HS-5 (cell line): Measurements from ENCODE around the gene DRC7.

Experiments used
- DNase-seq: peaks from one replicate; pipeline ENCODE4 v3.0.0-alpha.2; 2012; ENCODE audit warnings: low read depth

The DRC7 gene

DNA sequence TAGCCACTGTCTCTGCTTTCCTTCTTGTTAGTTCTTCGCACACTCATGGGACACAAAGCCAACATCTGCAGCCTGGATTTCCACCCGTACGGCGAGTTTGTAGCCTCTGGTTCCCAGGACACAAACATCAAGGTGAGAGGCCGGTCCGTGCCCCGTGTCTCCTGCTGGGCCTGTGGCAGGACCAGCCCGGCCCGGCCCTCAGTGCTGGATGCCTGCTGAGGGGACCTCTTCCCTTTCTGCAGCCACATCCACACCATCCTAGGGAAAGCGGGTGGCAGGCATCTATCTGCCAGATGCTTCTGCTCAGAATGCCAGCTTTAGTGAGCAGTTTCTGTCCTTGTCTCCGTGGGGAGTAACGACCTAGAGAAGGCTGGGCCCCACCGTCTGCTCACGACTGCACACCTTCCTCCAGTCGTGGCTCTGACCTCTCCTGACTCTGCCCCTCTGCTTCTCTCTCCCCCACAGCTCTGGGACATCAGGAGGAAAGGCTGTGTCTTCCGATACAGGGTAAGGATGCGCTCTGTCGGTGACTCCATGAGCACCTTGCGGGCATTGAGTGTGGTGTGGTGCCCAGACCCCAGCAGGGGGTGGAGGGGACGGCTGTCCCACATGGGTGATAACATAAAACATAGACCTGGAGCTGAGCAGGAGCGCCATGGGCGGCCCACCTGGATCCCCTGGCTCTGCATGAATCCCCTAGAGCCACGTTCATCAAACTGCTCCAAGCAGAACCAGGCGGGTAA lies 56.4 kb downstream of the DRC7 start:
- DNase-seq = no peak

DNA sequence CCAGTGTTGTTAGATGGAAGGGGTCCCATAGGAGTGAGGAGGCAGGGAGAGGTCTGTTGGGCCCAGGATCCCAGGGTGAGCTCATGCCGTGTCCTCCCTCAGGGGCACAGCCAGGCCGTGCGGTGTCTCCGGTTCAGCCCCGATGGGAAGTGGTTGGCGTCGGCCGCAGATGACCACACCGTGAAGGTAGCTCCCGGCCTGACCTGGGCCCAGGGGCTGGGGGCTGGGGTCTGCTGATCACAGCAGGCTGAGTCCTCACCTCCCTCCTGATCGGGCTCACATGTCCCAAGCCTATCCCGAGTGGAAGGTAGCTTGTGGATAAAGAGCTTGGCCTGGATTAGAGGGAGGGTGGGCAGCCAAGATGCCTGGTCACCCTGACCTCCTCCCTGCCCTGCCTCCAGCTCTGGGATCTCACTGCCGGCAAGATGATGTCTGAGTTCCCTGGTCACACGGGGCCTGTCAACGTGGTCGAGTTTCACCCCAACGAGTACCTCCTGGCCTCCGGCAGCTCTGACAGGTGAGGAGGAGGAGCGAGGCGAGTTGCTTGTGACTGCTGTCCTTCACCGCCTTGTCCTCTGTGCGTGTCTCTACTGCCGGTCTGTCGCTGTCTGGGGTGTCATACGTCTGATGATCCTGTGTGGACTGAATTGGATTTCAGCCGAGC lies 57.1 kb downstream of the DRC7 start:
- DNase-seq = no peak

DNA sequence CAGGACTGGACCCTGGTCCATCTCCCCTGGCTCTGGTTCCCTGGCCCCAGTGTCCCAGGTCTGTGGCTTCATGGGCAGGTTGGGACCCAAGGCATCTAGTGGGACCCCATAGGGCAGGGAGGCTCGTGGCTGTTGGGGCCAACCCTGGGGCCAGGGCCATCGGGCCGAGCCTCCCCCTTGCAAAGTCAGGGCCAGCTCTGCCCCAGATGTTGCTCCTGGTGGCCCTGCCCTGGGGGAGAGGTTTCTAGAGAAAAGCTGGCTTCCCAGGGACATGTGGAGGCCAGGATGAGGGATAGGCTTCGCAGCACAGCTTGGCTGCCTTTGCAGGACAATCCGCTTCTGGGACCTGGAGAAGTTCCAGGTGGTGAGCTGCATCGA lies 57.6 kb downstream of the DRC7 start:
- no peak for DNase-seq

DNA sequence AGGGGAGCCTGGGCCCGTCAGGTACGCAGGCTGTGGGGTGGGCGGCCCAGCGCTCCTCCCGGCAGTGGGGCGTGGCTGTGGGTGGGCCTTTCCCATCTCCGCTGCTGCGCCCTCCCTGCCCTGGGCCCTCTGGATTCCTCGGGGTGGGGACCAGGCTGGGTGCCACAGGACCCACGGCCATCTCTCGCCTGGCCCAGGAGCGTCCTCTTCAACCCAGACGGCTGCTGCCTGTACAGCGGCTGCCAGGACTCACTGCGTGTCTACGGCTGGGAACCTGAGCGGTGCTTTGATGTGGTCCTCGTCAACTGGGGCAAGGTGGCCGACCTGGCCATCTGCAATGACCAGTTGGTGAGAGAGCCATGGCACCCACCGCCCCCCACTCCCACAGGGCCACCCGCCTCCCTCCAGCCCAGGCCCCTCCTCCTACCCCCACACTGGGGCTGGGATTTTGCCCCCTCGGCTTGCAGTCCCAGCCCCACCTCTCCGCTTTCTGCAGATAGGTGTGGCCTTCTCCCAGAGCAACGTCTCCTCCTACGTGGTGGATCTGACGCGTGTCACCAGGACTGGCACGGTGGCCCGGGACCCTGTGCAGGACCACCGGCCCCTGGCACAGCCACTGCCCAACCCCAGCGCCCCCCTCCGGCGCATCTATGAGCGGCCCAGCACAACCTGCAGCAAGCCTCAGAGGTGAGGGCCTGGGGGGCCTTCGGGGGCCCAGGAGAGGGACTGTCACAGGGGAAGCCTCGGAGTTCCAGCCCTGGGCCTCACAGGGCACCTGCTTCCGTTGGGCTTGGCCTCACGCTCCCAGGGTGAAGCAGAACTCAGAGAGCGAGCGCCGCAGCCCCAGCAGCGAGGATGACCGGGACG lies 58.2 kb downstream of the DRC7 start:
- no peak for DNase-seq

DNA sequence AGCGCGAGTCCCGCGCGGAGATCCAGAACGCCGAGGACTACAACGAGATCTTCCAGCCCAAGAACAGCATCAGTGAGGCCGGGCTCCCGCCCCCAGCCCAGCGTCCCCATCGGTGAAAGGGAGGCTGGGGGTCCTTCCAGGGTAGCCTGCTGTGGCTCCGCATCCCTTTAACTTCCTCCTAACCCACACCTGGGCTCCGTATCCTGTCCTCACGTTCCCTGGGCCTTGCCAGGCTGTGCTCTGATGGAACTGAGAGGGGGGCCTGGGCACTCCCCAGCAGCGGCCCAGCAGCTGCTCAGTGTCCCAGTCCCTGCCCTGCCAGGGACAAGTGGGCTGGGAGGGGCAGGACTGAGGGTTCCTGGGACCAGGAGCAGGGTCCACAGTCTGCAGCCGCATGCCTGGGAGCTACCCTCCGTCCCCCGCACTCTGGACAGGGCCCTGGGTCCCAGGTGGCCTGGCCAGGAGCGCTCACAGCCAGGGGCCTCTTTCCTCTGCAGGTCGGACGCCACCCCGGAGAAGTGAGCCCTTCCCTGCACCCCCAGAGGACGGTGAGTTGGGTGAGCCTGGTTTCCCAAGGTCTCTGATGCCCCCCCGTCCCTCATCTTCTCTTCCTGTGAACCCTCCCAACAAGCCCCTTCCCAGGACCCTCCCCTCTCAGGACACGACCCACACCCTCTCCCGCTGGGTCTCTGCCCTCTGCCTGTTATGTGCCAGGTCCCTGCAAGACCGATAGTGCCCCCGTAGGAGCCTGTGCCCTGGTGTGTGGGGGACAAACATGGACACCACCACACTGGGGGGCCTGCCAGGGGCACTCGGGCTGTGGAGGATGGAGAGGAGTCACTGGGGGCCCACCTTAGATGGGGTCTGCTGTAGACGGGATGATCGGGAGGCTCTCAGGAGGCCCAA lies 59.1 kb downstream of the DRC7 start:
- no peak for DNase-seq

DNA sequence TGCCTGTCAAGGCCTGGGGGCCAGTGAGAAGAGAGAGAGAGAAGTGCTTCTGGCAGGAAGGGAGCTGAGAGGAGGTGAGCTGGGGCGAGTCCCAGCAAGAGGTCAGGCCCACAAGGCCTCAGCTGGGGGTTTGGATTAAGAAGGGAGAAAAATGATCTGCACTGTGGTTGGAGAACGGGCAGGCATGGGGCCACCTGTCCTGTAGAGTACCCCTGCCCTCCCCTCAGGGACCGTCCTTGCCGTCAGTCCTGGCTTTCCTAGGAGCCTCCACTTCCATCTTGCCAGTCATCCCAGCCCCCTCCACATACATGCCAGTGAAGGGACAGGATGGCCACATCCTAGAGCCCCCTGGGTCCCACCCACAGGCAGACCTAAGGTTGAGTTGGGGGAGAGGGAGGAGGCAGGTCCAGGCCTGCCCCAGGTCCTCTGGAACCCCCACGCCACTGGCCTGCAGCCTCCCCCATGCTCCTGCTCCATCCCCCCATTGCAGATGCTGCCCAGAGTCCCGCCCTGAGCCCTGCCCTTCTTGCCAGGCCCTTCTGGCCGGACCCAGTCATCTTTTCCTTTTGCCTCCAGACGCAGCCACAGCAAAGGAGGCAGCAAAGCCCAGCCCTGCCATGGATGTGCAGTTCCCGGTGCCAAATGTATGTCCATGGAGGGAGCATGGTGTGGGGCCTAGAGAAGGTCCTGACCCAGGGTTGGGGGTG lies 59.9 kb downstream of the DRC7 start:
- no peak for DNase-seq

DNA sequence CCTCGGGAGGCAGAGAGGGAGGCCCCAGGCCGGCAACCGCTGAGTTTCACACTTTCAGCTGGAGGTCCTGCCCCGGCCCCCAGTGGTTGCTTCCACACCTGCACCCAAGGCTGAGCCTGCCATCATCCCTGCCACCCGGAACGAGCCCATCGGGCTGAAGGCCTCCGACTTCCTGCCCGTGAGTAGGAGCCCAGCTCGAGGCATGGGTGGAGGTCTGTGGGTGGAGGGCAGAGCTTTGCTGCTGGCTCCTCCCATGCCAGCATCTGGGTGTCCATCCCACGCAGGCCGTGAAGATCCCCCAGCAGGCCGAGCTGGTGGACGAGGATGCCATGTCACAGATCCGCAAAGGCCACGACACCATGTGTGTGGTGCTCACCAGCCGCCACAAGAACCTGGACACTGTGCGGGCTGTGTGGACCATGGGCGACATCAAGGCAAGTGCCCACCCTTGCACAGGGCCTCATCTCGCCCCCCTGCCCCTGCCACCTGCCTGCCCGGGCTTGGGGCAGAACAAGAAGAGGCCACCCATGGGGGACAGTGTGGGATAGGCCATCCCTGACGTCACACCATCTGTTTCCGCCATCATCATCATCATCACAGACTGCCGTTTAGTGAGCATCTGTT lies 60.6 kb downstream of the DRC7 start:
- no peak for DNase-seq

DNA sequence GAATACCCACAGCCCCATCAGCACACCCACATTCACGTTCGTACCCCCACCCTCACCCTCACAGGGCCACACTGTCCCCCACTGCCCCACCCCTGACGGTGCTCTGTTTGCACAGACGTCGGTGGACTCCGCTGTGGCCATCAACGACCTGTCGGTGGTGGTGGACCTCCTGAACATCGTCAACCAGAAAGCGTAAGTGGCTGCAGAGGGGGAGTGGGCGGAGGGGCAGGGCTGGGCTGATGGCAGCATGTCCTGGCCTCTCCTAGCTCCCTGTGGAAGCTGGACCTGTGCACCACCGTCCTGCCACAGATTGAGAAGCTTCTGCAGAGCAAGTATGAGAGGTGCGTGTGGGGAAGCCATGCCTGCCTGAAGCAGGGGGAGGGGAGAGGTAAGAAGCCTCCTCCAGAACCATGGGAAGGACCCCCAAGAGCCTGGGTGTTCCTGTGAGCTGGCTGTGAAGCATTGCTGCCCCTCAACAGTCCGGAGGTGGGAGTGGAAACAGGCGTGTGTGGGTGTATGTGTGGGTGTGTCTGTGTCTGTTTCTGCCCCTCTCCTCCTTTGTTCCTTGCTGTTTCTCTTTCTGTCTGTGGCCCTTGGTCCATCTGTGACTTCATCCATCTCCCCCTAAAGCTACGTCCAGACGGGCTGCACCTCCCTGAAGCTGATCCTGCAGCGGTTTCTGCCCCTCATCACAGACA lies 61.3 kb downstream of the DRC7 start:
- no peak for DNase-seq

DNA sequence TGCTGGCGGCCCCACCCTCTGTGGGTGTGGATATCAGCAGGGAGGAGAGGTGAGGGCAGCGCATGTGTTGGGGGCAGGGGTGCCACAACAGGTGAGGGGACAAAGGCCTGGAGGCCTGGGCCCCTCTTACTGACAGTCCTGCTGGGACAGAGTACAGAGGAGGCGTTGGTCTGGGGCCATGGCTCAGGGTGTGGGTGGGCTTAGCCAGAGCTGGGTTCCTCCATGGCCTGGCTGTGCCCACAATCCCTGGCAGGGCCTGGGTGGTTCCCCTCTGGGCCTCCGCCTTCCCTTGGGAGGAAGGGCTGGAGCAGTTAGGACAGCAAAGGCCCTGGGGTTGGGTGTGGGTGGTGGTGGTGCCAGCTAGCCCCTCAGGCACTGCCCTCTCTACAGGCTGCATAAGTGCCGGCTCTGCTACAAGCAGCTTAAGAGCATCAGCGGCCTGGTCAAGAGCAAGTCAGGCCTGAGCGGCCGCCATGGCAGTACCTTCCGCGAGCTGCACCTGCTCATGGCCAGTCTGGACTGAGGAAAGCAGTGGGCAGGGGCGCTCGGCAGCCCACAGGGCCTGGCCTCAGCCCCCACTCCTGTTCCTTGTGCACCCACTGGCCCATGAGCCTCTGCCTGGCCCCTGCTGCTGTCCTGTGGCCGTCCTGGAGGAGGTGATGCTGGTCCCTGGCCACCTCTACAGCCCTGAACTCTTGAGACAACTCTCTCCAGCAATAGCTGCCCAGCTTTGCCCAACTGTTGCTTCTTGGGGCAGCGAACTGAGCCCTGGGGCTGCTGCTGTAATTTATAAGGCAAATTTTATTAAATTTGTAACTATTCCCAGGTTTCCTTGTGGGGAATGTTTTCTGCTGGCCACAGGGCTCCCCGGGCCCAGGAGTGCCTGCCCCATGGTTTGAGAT lies 62.1 kb downstream of the DRC7 start:
- no peak for DNase-seq

DNA sequence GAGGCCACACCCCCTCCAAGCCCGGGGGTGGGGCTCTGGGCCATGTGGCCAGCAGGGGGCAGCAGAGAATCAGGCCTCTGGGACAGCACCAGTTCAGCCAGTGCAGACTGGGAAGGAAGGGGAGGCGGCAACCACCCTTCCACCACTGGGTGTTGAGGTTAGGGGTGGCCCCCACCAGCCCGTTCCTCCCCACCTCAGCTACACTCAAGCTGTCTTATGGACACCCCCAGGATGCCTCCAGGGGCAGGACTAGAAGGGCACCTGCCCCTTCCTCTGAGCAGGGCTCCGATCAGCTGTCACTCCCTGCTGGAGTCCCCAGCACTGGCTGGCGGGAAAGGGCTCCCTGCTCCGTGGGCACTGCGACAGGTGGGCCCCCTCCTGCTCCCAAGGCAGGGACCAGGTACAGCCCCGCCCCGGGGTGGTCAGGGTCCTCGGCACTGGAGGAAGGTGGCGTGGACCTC lies 62.8 kb downstream of the DRC7 start:
- DNase-seq = peak; percentile 39

DNA sequence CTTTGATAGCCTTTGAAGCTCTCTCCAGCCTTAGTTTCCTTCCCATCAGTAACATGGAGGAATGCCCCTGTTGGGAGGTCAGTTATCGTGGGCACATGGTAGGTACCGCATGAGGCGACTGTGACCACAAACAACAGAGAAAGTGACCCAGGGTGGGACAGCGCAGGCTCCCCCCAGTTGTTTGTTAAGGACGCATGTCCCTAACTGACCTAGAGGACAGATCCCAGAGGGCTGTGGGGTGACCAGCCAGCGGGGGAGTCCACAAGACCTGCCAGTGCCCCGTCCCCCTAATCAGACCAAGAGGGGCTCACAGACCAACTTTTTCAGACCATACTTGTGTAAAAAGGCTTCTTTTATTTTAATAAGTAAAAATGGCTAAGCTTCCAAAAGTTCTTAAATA lies 63.3 kb downstream of the DRC7 start:
- DNase-seq = no peak

DNA sequence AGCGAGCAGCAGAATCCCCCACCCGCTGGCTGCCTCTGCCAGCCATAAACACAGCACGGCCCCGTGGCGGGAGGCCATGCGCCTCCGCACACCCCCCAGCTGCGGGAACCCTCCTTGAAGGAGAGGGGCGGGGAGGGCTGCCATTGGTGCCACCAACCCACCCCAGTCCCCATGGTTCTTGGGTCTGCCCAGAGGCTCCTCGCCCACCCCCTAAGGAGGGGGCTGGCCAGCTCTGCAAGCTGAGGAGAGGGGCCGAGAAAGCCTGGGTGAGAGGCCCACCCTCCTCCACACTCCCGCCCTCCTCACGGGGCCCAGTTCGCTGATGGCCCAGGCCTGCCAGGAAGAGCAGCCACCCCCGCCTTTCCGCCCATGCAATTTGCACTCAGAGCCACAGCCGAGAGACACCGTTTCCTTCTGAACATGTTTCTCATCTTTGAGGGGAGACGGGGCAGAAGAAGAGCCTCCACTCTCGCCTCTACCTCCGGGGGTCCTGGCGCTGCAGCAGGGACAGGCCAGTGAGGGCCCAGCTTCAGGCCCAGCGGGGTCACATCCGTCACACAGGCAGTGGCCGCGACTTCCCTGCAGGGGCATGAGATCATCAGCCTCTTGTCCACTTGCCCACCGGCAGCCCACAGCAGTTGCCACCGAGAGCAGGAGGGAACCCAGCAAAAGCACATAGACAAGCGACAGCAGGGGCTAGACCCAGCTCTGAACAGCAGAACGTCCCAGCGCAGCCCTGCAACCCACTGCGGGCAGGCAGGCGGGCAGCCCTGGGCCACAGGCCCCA lies 63.9 kb downstream of the DRC7 start:
- no peak for DNase-seq

DNA sequence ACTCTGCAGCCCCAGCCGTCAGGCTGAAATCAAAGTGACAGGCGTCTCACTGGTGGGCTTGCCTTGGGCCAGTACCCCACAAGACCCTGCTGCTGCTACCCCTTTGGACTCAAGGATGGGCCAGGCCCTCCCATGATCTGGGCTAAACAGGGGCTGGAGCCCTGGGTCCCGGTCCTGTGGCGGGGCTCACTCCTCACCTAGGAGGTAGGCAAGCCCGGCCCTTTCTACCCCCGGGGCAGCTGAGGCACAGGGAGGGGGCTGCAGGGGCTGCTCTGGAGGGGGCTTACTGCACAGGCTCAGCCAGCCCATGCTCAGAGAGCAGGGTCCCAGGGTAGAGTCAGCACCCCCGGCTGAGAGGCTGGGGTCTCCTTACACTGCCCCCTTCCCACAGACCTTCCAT lies 64.5 kb downstream of the DRC7 start:
- DNase-seq = no peak

DNA sequence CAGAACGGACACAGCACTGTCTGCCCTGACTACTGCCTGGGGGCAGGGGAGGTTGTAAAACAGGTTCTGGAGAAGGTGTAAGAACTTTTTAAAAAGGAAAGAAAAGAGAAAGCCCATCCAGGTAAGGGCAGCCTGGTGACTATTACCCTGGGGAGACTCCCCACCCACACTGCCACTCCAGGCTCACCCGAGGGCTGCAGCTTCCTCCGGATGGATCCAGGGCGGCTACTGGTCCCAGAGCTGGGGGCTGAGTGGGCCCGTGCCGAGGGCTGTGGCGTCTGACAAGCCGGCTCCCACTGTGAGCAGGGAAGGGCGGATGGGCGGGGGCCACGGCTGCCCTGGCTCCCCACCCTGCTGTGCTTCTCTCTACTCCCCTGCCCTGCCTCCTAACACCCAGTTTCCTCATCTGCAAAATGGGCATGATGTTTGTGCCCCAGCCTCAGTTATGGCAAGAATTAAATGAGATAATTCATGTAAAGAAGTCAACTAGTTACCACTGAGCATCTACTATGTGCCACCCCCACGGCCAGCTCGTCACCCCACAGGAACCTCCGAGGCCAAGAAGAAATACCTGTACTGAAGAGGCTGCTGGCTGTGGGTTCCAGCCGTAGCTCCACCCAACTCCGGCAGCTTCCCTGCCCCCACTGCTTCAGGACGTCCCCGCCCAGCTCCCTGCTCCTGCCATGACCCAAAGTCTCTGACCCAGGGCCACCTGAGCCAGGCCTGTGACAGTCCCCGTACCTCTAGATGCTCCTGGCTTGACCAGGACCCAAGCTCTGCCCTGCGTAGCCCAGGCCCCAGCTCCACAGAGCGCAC lies 65.1 kb downstream of the DRC7 start:
- DNase-seq = no peak

DNA sequence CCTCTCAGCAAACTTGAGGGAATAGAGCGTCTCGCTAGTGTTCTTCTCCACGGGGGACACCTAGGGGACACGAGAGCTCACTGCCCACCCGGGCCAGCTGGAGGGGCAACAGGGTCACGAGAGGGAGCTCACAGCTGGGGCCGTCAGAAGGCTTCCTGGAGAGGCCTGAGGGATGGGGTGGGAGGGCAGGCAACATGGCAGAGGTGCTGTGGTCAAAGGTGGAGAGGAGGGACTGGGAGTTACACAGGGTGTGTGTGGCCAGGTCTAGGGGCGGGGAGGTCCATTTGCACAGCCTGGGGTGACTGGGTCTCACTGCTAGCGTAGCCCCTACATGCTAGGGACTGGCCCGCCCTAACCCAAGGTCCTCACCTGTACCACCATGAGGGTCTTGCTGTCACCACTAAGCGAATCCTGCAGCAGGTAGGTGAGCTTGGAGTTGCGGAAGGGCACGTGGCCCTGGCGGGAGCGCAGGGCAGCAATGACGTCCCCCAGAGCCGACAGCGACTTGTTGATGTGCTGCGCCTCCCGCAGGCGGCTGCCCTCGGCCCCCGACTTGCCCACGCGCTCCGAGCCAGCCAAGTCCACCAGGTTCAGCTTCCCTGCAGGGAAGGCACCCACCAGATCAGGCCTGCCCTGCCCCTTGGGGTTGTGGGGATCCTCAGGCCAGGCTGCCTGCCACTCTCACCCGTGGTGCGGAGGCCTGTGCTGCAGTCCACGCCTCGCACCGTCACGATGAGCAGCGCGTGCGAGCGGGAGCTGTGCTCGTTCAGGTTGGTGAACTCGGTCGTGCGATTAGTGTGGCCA lies 66.0 kb downstream of the DRC7 start:
- DNase-seq = no peak

DNA sequence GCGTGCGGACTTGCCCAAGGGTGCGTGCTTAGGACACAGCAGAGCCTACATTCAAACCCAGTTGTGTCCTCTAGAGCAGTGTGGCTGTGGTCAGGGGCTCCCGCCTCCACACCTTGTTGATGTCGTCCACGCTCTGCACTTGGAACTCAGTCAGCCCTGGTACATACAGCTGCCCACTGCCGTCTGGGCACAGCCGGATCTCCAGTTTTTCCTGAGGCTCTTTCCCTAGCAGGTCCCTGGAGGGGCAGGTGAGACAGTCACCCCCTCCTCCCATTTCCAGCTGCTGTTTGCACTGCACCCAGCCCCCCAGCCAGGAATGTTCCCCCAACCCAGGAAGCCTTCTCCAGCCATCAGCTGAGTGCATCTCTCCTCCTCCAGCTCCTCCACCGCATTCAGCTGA lies 66.7 kb downstream of the DRC7 start:
- no peak for DNase-seq

DNA sequence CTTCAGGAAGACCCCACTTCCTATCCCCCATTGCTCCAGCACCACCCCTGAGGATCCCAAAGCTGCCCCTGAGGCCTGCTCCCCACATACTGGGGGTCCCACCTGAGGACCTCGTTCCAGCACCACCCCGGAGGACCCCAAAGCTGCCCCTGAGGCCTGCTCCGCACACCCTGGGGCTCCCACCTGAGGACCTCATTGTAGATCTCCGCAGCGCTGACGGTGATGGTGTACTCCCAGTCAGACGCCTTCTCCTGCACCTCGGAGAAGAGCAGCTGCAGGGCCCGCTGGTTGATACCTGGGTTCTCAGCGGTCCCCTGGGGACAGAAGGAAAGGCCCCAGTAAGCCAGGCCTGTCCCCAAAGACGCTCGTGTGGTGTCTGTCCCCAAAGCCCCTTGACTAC lies 67.4 kb downstream of the DRC7 start:
- DNase-seq = no peak
